Endometrial microvascular endothelial cells (primary cell): ENCODE measurements around the gene MEST. TPM values are rescaled to one million over a fixed set of nuclear protein-coding genes. Genes with fewer than 3 reads are reported as not detected.

Experiments used
- in situ Hi-C: cut with HindIII; loops from 2 replicates; pipeline ENCODE4 v1.10.0; 2017; ENCODE audit warnings: low sequenced_read_pairs, low pct_unique_long_range_greater_than_20kb; ENCODE audit errors: inconsistent ontology term
- total RNA-seq: library from RNA; depleted of rRNA; stranded (reverse); fragments of >200 nt; gene quantifications from one replicate; pipeline ENCODE4 v1.2.3, GENCODE V29; 2015; ENCODE audit errors: inconsistent ontology term

Gene MEST
- total RNA-seq, 1 donor from 2014 or later = 8.7 TPM

- in situ Hi-C loops = no loop called here
Measured at GRCh38 chr7:130479716-130480400, 12.0 kb upstream of the MEST start.

- in situ Hi-C loops = no loop called here
Measured at GRCh38 chr7:130481898-130482297, 10.0 kb upstream of the MEST start.

- in situ Hi-C loops = no loop called here
Measured at GRCh38 chr7:130483031-130483430, 8.9 kb upstream of the MEST start.

GRCh38 chr7:130485734-130486113 lies 6.2 kb upstream of the MEST start:
- in situ Hi-C loops = no loop called here

GRCh38 chr7:130486114-130486953 lies 5.6 kb upstream of the MEST start:
- in situ Hi-C loops = no loop called here

- in situ Hi-C loops = no loop called here
Measured at GRCh38 chr7:130486954-130487436, 4.9 kb upstream of the MEST start.

GRCh38 chr7:130488392-130489139 lies 3.3 kb upstream of the MEST start:
- in situ Hi-C loops = no loop called here

GRCh38 chr7:130489140-130489983 lies 2.5 kb upstream of the MEST start:
- in situ Hi-C loops = no loop called here

- in situ Hi-C loops = no loop called here
Measured at GRCh38 chr7:130490311-130490791, 1.5 kb upstream of the MEST start.

GRCh38 chr7:130490888-130491804 lies 739 bp upstream of the MEST start:
- in situ Hi-C loops = no loop called here

GRCh38 chr7:130492523-130493274 lies 814 bp downstream of the MEST start:
- in situ Hi-C loops = no loop called here

- in situ Hi-C loops = no loop called here
Measured at GRCh38 chr7:130493275-130493873, 1.5 kb downstream of the MEST start.

GRCh38 chr7:130494431-130494858 lies 2.6 kb downstream of the MEST start:
- in situ Hi-C loops = no loop called here

GRCh38 chr7:130500463-130500862 lies 8.6 kb downstream of the MEST start:
- in situ Hi-C loops = no loop called here

- in situ Hi-C loops = no loop called here
Measured at GRCh38 chr7:130500910-130501309, 9.0 kb downstream of the MEST start.

GRCh38 chr7:130505753-130506152 lies 13.9 kb downstream of the MEST start:
- in situ Hi-C loops = no loop called here
